Measurements from ENCODE around the gene RETREG3.

DNA sequence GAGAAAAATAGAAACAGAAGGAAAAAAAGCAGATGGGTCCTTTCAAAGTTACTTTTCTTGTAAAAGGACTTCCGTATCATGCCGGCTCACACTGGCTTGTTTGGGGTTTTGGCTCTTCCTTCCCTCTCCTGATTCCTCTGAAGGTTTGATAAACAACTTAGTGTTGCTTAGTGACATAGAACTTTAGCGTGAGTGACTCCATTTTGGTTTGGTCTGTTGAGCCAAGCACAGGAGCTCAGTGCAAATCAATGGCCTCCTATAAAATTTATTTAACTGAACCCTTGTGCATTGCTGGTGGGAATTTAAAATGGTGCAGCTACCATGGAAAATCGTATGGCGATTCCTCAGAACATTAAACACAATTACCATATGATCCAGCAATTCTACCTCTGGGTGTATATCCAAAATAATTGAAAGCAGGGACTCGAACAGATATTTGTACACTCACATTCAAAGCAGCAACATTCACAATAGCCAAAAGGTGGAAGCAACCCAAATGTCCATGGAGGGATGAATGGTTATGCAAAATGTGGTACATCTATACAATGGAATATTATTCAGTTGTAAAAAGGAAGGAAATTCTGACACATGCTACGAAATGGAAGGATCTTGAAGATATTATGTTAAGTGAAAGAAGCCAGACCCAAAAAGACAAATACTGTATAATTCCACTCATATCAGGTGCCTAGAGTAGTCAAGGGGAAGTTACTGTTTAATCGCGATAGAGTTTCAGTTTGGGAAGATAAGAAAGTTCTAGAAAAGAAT, 48.8 kb upstream of the RETREG3 start:
- TF ChIP-seq EP300 (IDR thresholded peaks at IDR 0.05), result no peak
- TF ChIP-seq, protein P1, sequence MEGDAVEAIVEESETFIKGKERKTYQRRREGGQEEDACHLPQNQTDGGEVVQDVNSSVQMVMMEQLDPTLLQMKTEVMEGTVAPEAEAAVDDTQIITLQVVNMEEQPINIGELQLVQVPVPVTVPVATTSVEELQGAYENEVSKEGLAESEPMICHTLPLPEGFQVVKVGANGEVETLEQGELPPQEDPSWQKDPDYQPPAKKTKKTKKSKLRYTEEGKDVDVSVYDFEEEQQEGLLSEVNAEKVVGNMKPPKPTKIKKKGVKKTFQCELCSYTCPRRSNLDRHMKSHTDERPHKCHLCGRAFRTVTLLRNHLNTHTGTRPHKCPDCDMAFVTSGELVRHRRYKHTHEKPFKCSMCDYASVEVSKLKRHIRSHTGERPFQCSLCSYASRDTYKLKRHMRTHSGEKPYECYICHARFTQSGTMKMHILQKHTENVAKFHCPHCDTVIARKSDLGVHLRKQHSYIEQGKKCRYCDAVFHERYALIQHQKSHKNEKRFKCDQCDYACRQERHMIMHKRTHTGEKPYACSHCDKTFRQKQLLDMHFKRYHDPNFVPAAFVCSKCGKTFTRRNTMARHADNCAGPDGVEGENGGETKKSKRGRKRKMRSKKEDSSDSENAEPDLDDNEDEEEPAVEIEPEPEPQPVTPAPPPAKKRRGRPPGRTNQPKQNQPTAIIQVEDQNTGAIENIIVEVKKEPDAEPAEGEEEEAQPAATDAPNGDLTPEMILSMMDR (IDR thresholded peaks at IDR 0.05), result no peak

Measured in upper lobe of left lung (tissue), 4 donors.